GM23338 (cell line): Measurements from ENCODE around the gene TMEM94. TPM values are rescaled to one million over a fixed set of nuclear protein-coding genes. Genes with fewer than 3 reads are reported as not detected.

Experiments
- CTCF ChIP-seq, 2 experiments: fragments of 200-600 bp in 1 of 2; sonication (generic) in 1 of 2; conservative IDR thresholded peaks; 2 replicates each; pipeline versions ENCODE4 v1.5.1 to v1.6.1; 2016 to 2017; ENCODE audit warnings: antibody characterized with exemption in 2 of 2, low read depth in 2 of 2, mild to moderate bottlenecking in 2 of 2, moderate library complexity in 1 of 2
- EZH2 ChIP-seq: fragments of 200-600 bp; sonication (generic); IDR thresholded peaks from one replicate; pipeline ENCODE4 v1.8.0; 2017; ENCODE audit warnings: antibody characterized with exemption, mild to moderate bottlenecking, low read depth; ENCODE audit not compliant: unreplicated experiment
- EZH2phosphoT487 ChIP-seq: fragments of 200-600 bp; sonication (generic); IDR thresholded peaks from one replicate; pipeline ENCODE4 v1.8.1; 2018; ENCODE audit warnings: antibody characterized with exemption; ENCODE audit not compliant: unreplicated experiment
- POLR2AphosphoS5 ChIP-seq: IDR thresholded peaks from 2 replicates; pipeline ENCODE4 v1.6.1; 2016; ENCODE audit warnings: antibody characterized with exemption, low read depth
- REST ChIP-seq: IDR thresholded peaks from one replicate; pipeline ENCODE4 v1.6.1; 2018; ENCODE audit warnings: antibody characterized with exemption; ENCODE audit not compliant: unreplicated experiment
- STAT1 ChIP-seq: IDR thresholded peaks from one replicate; pipeline ENCODE4 v1.6.1; 2016; ENCODE audit warnings: antibody characterized with exemption; ENCODE audit not compliant: unreplicated experiment
- polyA plus RNA-seq: library from polyadenylated mRNA; unstranded; fragments of >200 nt; fragmentation: Nextera tagmentation; extraction: Ambion mirVana; gene quantifications from 2 replicates; pipeline ENCODE4 v1.2.1, GENCODE V29; 2016
- total RNA-seq: library from RNA; depleted of rRNA; stranded (reverse); fragments of >200 nt; shearing (Covaris generic); gene quantifications from 2 replicates; pipeline ENCODE4 v1.2.3, GENCODE V29; 2014
- TF ChIP-seq, protein P1 (sequence below): fragments of 250-450 bp; sonication (Bioruptor Pico); IDR thresholded peaks from 2 replicates; pipeline ENCODE4 v1.5.0; 2020; ENCODE audit warnings: mild to moderate bottlenecking, moderate library complexity

The TMEM94 gene
- total and polyA plus RNA-seq, 2 experiments from 2014 or later, result 24.0 to 66.0 TPM

- TF ChIP-seq, protein P1, sequence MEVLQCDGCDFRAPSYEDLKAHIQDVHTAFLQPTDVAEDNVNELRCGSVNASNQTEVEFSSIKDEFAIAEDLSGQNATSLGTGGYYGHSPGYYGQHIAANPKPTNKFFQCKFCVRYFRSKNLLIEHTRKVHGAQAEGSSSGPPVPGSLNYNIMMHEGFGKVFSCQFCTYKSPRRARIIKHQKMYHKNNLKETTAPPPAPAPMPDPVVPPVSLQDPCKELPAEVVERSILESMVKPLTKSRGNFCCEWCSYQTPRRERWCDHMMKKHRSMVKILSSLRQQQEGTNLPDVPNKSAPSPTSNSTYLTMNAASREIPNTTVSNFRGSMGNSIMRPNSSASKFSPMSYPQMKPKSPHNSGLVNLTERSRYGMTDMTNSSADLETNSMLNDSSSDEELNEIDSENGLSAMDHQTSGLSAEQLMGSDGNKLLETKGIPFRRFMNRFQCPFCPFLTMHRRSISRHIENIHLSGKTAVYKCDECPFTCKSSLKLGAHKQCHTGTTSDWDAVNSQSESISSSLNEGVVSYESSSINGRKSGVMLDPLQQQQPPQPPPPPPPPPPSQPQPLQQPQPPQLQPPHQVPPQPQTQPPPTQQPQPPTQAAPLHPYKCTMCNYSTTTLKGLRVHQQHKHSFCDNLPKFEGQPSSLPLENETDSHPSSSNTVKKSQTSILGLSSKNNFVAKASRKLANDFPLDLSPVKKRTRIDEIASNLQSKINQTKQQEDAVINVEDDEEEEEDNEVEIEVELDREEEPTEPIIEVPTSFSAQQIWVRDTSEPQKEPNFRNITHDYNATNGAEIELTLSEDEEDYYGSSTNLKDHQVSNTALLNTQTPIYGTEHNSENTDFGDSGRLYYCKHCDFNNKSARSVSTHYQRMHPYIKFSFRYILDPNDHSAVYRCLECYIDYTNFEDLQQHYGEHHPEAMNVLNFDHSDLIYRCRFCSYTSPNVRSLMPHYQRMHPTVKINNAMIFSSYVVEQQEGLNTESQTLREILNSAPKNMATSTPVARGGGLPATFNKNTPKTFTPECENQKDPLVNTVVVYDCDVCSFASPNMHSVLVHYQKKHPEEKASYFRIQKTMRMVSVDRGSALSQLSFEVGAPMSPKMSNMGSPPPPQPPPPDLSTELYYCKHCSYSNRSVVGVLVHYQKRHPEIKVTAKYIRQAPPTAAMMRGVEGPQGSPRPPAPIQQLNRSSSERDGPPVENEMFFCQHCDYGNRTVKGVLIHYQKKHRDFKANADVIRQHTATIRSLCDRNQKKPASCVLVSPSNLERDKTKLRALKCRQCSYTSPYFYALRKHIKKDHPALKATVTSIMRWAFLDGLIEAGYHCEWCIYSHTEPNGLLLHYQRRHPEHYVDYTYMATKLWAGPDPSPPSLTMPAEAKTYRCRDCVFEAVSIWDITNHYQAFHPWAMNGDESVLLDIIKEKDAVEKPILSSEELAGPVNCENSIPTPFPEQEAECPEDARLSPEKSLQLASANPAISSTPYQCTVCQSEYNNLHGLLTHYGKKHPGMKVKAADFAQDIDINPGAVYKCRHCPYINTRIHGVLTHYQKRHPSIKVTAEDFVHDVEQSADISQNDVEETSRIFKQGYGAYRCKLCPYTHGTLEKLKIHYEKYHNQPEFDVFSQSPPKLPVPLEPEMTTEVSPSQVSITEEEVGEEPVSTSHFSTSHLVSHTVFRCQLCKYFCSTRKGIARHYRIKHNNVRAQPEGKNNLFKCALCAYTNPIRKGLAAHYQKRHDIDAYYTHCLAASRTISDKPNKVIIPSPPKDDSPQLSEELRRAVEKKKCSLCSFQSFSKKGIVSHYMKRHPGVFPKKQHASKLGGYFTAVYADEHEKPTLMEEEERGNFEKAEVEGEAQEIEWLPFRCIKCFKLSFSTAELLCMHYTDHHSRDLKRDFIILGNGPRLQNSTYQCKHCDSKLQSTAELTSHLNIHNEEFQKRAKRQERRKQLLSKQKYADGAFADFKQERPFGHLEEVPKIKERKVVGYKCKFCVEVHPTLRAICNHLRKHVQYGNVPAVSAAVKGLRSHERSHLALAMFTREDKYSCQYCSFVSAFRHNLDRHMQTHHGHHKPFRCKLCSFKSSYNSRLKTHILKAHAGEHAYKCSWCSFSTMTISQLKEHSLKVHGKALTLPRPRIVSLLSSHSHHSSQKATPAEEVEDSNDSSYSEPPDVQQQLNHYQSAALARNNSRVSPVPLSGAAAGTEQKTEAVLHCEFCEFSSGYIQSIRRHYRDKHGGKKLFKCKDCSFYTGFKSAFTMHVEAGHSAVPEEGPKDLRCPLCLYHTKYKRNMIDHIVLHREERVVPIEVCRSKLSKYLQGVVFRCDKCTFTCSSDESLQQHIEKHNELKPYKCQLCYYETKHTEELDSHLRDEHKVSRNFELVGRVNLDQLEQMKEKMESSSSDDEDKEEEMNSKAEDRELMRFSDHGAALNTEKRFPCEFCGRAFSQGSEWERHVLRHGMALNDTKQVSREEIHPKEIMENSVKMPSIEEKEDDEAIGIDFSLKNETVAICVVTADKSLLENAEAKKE (CRISPR knock-in tag), result no peak
- TF ChIP-seq EZH2 (no peak), CTCF (conservative IDR thresholded peaks at IDR 0.05; ENCODE audit: low read depth in 2 of 2) (no peak), POLR2AphosphoS5 (no peak), EZH2phosphoT487 (no peak), REST (no peak), STAT1 (no peak)
These were observed 64.9 kb downstream of the TMEM94 start (continued) for GRCh38 chr17:75521290-75521689.
